ENCODE data around the gene SMOC2. TPM values are rescaled to one million over a fixed set of nuclear protein-coding genes. Genes with fewer than 3 reads are reported as not detected.
A peak's percentile ranks its signal among the peaks of the same experiment; 100 is the strongest.

SMOC2 gene
- total RNA-seq, 1 experiment from 2014 or later = 2.1 TPM

- Mint-ChIP-seq H3K36me3 (ENCODE audit: insufficient read depth in 1 of 3, low read depth in 3 of 3) (no peaks in the 10 kb centered on the region), H3K27me3 (ENCODE audit: low read depth) (peaks cover 11% of the 10 kb centered on the region), H3K4me1 (peaks cover 9 to 12% of the 10 kb centered on the region in 2 experiments), H3K4me3 (no peak overlapping the region), H3K27ac (peak overlapping the region in 1 of 3 experiments; percentile 45; a peak in 1 of 7 replicates), H3K9me3 (no peaks in the 10 kb centered on the region; a peak in 1 of 5 replicates)
- Histone ChIP-seq H3K27me3 (ENCODE audit: insufficient read depth, low read length) (no peaks in the 10 kb centered on the region), H4K20me1 (ENCODE audit: control insufficient read depth, insufficient read depth, insufficient read length) (peaks cover 3% of the 10 kb centered on the region), H3K23me2 (ENCODE audit: insufficient read length, low read depth, low read length, poor library complexity, severe bottlenecking) (no peaks in the 10 kb centered on the region), H2AK5ac (ENCODE audit: insufficient read length, low read length) (no peak overlapping the region), H3K9me3 (ENCODE audit: control insufficient read depth, low read depth, low read length) (no peaks in the 10 kb centered on the region), H3K79me1 (ENCODE audit: insufficient read depth, low read depth, low read length, poor library complexity, severe bottlenecking) (no peaks in the 10 kb centered on the region), H2AFZ (ENCODE audit: low read length) (no peak overlapping the region), H3K9ac (ENCODE audit: extremely low read depth, insufficient read length, low read length) (no peak overlapping the region), H4K8ac (replicated peaks; ENCODE audit: insufficient read length, low read depth, low read length) (no peak overlapping the region), H3K14ac (ENCODE audit: insufficient read depth, low read length) (no peak overlapping the region; the same call in 1 of the 2 replicates), H3K27ac (ENCODE audit: insufficient read length, low read depth, low read length) (no peak overlapping the region), H3K56ac (ENCODE audit: insufficient read length, low read depth, low read length) (no peak overlapping the region), H3K23ac (ENCODE audit: insufficient read length, low read depth, low read length) (no peak overlapping the region), H3K4ac (ENCODE audit: low read depth, low read length) (no peak overlapping the region), H4K91ac (ENCODE audit: insufficient read length, low read depth, low read length) (no peak overlapping the region), H3K4me1 (ENCODE audit: insufficient read depth, low read length) (peaks cover 2% of the 10 kb centered on the region; the same call in 1 of the 2 replicates), H3K18ac (ENCODE audit: insufficient read length, low read depth, low read length) (no peak overlapping the region), H2BK20ac (ENCODE audit: low read depth, low read length, poor library complexity, severe bottlenecking) (no peak overlapping the region), H3T11ph (ENCODE audit: low read length) (no peak overlapping the region), H2BK5ac (ENCODE audit: insufficient read length, low read length) (no peak overlapping the region), H2BK12ac (ENCODE audit: insufficient read length, low read depth, low read length) (no peak overlapping the region), H2BK120ac (ENCODE audit: low read depth, low read length, poor library complexity, severe bottlenecking) (no peak overlapping the region), H4K5ac (ENCODE audit: insufficient read length, low read depth, low read length) (no peak overlapping the region), H2BK15ac (ENCODE audit: low read depth, low read length) (no peak overlapping the region), H3K4me2 (ENCODE audit: insufficient read depth, insufficient read length, low read length) (no peak overlapping the region), H3K79me2 (ENCODE audit: insufficient read depth, low read length) (no peaks in the 10 kb centered on the region)
- no peak for DNase-seq
- no peak for TF ChIP-seq CTCF (conservative IDR thresholded peaks at IDR 0.05)
- WGBS (ENCODE audit: extremely low coverage, insufficient read length, low lambda C conversion rate) = no CpG with 5 or more reads among the region's 16 CpGs
Measured at GRCh38 chr6:168525926-168526630, 85.1 kb downstream of the SMOC2 start.
